PFSK-1 (cell line): ENCODE data around the gene CRTAC1.

Experiments
- FOXP2 ChIP-seq: optimal IDR thresholded peaks from 2 replicates; pipeline ENCODE3; 2011; ENCODE audit warnings: borderline replicate concordance, control low read depth, inconsistent platforms; ENCODE audit not compliant: insufficient read depth; ENCODE audit errors: extremely low read length, extremely low read depth
- POLR2AphosphoS5 ChIP-seq: IDR thresholded peaks from 2 replicates; pipeline ENCODE4 v1.6.1; 2012; ENCODE audit warnings: low read depth, mild to moderate bottlenecking, control low read depth, low read length, moderate library complexity
- REST ChIP-seq, 2 experiments: IDR thresholded peaks; 2 replicates each; pipeline versions ENCODE4 v1.6.1 to v1.8.0; 2011 to 2012; ENCODE audit warnings: low read depth in 2 of 2, low read length in 2 of 2, control low read depth in 1 of 2, inconsistent platforms in 1 of 2, mild to moderate bottlenecking in 1 of 2, moderate library complexity in 1 of 2; ENCODE audit not compliant: insufficient read depth in 1 of 2
- SIN3A ChIP-seq: IDR thresholded peaks from 2 replicates; pipeline ENCODE4 v1.6.1; 2012; ENCODE audit warnings: mild to moderate bottlenecking, low read length, moderate library complexity, borderline replicate concordance; ENCODE audit not compliant: insufficient read depth
- TAF1 ChIP-seq: IDR thresholded peaks from 2 replicates; pipeline ENCODE4 v1.6.1; 2012; ENCODE audit warnings: low read length, control low read depth, borderline replicate concordance; ENCODE audit not compliant: insufficient read depth

The CRTAC1 gene

GRCh38 chr10:97913193-97913592, 117.2 kb downstream of the CRTAC1 start:
- TF ChIP-seq REST (IDR thresholded peaks at IDR 0.05; ENCODE audit: insufficient read depth in 1 of 2, low read depth in 2 of 2, low read length in 2 of 2) (no peak), FOXP2 (no peak), TAF1 (no peak), SIN3A (no peak), POLR2AphosphoS5 (no peak)

DNA sequence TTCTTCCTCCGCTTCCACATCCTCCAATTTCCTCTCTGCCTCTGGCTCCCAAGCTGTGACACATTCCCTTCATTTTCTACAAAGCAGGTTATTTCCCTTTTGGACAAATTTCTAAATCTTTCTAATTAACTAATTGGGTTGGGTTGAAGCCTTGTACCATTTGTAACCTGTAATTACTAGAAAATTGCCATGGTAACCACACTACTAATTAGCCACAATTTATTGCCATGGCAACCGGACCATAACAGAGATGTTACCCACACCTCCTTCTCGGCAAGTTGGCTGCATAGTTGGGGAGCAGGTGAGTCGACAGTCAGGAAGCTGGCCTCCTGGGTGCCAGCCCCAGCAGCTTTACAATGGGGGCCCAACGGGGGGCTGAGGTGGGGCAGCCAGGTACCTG, 119.2 kb downstream of the CRTAC1 start:
- TF ChIP-seq POLR2AphosphoS5 (no peak), FOXP2 (no peak), SIN3A (no peak), TAF1 (no peak), REST (IDR thresholded peaks at IDR 0.05; ENCODE audit: insufficient read depth in 1 of 2, low read depth in 2 of 2, low read length in 2 of 2) (no peak)

DNA sequence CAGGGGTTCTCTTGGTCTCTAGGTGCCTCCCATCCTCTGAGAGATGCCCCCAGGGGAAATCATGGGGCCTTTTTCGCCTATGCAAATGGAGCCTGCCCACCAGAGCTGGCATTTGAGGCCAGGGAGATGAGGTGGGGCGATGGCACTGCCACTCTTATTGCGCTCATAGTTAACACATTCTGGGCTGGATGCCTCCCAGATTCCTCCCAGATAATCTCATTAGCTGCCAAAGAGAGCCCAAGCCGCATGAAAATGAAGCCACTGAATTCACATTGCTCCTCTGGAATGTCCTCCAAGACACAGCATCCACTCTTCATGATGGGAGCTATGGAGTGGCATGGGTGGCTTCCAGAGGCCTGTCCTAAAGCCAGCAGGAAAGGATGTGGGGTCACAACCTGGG, 119.8 kb downstream of the CRTAC1 start:
- TF ChIP-seq SIN3A, result no peak
- TF ChIP-seq FOXP2, result no peak
- no peak for TF ChIP-seq TAF1
- TF ChIP-seq POLR2AphosphoS5, result no peak
- TF ChIP-seq REST (IDR thresholded peaks at IDR 0.05; ENCODE audit: insufficient read depth in 1 of 2, low read depth in 2 of 2, low read length in 2 of 2), result no peak

DNA sequence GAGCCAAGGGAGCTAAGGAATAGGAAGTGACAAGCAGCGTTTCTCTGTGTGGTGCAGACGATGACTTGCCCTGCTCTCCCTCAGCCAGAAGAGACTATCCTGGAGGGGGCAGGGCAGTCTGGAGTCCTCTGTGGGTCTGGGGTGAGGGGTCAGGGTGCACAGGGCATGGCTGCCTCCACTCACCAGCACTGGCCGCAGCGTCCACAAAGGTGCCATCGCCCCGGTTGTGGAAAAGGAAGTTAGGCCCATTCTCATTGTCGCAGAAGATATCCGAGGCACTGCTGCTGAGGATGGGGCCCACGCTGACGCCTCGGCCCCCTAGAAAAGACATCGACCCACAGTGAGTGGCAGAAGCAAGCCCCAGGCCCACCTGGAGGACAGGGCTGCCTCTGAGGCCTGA, 122.6 kb downstream of the CRTAC1 start:
- TF ChIP-seq POLR2AphosphoS5, result no peak
- TF ChIP-seq SIN3A, result no peak
- TF ChIP-seq REST (IDR thresholded peaks at IDR 0.05; ENCODE audit: insufficient read depth in 1 of 2, low read depth in 2 of 2, low read length in 2 of 2), result no peak
- no peak for TF ChIP-seq FOXP2
- no peak for TF ChIP-seq TAF1

- TF ChIP-seq SIN3A (no peak), POLR2AphosphoS5 (no peak), REST (IDR thresholded peaks at IDR 0.05; ENCODE audit: insufficient read depth in 1 of 2, low read depth in 2 of 2, low read length in 2 of 2) (no peak), TAF1 (no peak), FOXP2 (no peak)
Measured at GRCh38 chr10:97907211-97907610, 123.2 kb downstream of the CRTAC1 start.
